Cerebellar nuclear complex (tissue), 1 donor: Measurements from ENCODE around the gene CALM3.
"Not testable (repeated sequence)": the region's sequence is repeated elsewhere in the genome, so short reads cannot be mapped to it uniquely, and the experiment has no call there.

ENCODE experiments used
- DNase-seq, 2 experiments: peaks; one replicate each; lab custom pipeline; 2025; lab: John Stamatoyannopoulos, UW

The CALM3 gene

GRCh38 chr19:46601318-46602224, at the start of gene CALM3:
Gene CALM3, plus strand, starts transcription at chr19:46601330. Its CDS starts 105 bp downstream, at chr19:46601435.
- DNase-seq = no peak

- no peak for DNase-seq
Observed at GRCh38 chr19:46552891-46553290, 48.2 kb upstream of the CALM3 start.

GRCh38 chr19:46554161-46554560, 47.0 kb upstream of the CALM3 start:
- DNase-seq = no peak

- no peak for DNase-seq
Observed at GRCh38 chr19:46555628-46556280, 45.4 kb upstream of the CALM3 start.

- DNase-seq = not testable (repeated sequence)
Observed at GRCh38 chr19:46556471-46556870, 44.7 kb upstream of the CALM3 start.

GRCh38 chr19:46559203-46559602, 41.9 kb upstream of the CALM3 start:
- no peak for DNase-seq

- not testable (repeated sequence) for DNase-seq
Observed at GRCh38 chr19:46559675-46560074, 41.5 kb upstream of the CALM3 start.

- DNase-seq = no peak
Observed at GRCh38 chr19:46564701-46565100, 36.4 kb upstream of the CALM3 start.

- no peak for DNase-seq
Observed at GRCh38 chr19:46571495-46571894, 29.6 kb upstream of the CALM3 start.

- DNase-seq = no peak
Observed at GRCh38 chr19:46573679-46574498, 27.2 kb upstream of the CALM3 start.

- DNase-seq = no peak
Observed at GRCh38 chr19:46574533-46574932, 26.6 kb upstream of the CALM3 start.

- no peak for DNase-seq
Observed at GRCh38 chr19:46578450-46578849, 22.7 kb upstream of the CALM3 start.

GRCh38 chr19:46579361-46579879, 21.7 kb upstream of the CALM3 start:
- DNase-seq = no peak

GRCh38 chr19:46580247-46580646, 20.9 kb upstream of the CALM3 start:
- no peak for DNase-seq

- DNase-seq = no peak
Observed at GRCh38 chr19:46585539-46585938, 15.6 kb upstream of the CALM3 start.

- no peak for DNase-seq
Observed at GRCh38 chr19:46586294-46586693, 14.8 kb upstream of the CALM3 start.

- DNase-seq = no peak
Observed at GRCh38 chr19:46587861-46588260, 13.3 kb upstream of the CALM3 start.

- DNase-seq = no peak
Observed at GRCh38 chr19:46591254-46591653, 9.9 kb upstream of the CALM3 start.

- DNase-seq = no peak
Observed at GRCh38 chr19:46591870-46592269, 9.3 kb upstream of the CALM3 start.

GRCh38 chr19:46596008-46596407, 5.1 kb upstream of the CALM3 start:
- DNase-seq = no peak

GRCh38 chr19:46598372-46598917, 2.7 kb upstream of the CALM3 start:
- no peak for DNase-seq
